HepG2 (cell line): ENCODE results near the gene ANAPC2. TPM values are rescaled to one million over a fixed set of nuclear protein-coding genes. Genes with fewer than 3 reads are reported as not detected.

Experiments
- ATF7 ChIP-seq, 2 experiments: fragments of 450-650 bp in 1 of 2; sonication (generic) in 1 of 2; formaldehyde crosslinking in 1 of 2; IDR thresholded peaks; 2 replicates each; pipeline versions ENCODE4 v1.4.0 to v1.6.1; 2016 to 2020; ENCODE audit warnings: antibody characterized with exemption in 1 of 2, mild to moderate bottlenecking in 1 of 2, missing genetic modification reagents in 1 of 2
- FOXK2 ChIP-seq: fragments of 450-650 bp; IDR thresholded peaks from 2 replicates; pipeline ENCODE4 v1.6.1; 2016
- HOXA5 ChIP-seq: sonication (generic); formaldehyde crosslinking; IDR thresholded peaks from 2 replicates; pipeline ENCODE4 v1.4.0; 2020; ENCODE audit warnings: missing genetic modification reagents
- NCOA1 ChIP-seq: sonication (generic); formaldehyde crosslinking; IDR thresholded peaks from 2 replicates; pipeline ENCODE4 v1.9.0; 2021; ENCODE audit warnings: missing genetic modification reagents
- PHF8 ChIP-seq: sonication (generic); formaldehyde crosslinking; IDR thresholded peaks from 2 replicates; pipeline ENCODE4 v1.5.0; 2020; ENCODE audit warnings: missing genetic modification reagents
- STAG1 ChIP-seq: sonication (generic); formaldehyde crosslinking; IDR thresholded peaks from 2 replicates; pipeline ENCODE4 v1.4.0; 2020; ENCODE audit warnings: missing genetic modification reagents
- TBX2 ChIP-seq: sonication (generic); formaldehyde crosslinking; IDR thresholded peaks from 2 replicates; pipeline ENCODE4 v1.5.0; 2020; ENCODE audit warnings: missing genetic modification reagents, mild to moderate bottlenecking, borderline replicate concordance
- ZNF292 ChIP-seq: sonication (generic); formaldehyde crosslinking; IDR thresholded peaks from 2 replicates; pipeline ENCODE4 v1.8.1; 2022; ENCODE audit warnings: mild to moderate bottlenecking, low read depth, missing genetic modification reagents, borderline replicate concordance
- ZNF354B ChIP-seq: sonication (generic); formaldehyde crosslinking; IDR thresholded peaks from 2 replicates; pipeline ENCODE4 v1.8.0; 2022; ENCODE audit warnings: mild to moderate bottlenecking, missing genetic modification reagents
- ZNF451 ChIP-seq: sonication (generic); formaldehyde crosslinking; IDR thresholded peaks from 2 replicates; pipeline ENCODE4 v1.5.0; 2020; ENCODE audit warnings: mild to moderate bottlenecking, missing genetic modification reagents
- ZNF546 ChIP-seq: sonication (generic); formaldehyde crosslinking; conservative IDR thresholded peaks from 2 replicates; pipeline ENCODE4 v1.8.1; 2023; ENCODE audit warnings: mild to moderate bottlenecking, missing genetic modification reagents
- ZNF777 ChIP-seq: sonication (generic); formaldehyde crosslinking; IDR thresholded peaks from 2 replicates; pipeline ENCODE4 v1.4.0; 2020; ENCODE audit warnings: missing genetic modification reagents
- ZNF782 ChIP-seq: sonication (generic); formaldehyde crosslinking; IDR thresholded peaks from 2 replicates; pipeline ENCODE4 v1.4.0; 2020; ENCODE audit warnings: missing genetic modification reagents, mild to moderate bottlenecking, borderline replicate concordance
- ZNF792 ChIP-seq: IDR thresholded peaks from 2 replicates; pipeline ENCODE4 v1.6.1; 2016
- ZNF891 ChIP-seq: sonication (generic); formaldehyde crosslinking; IDR thresholded peaks from 2 replicates; pipeline ENCODE4 v1.5.0; 2020; ENCODE audit warnings: mild to moderate bottlenecking, missing genetic modification reagents
- ZSCAN12 ChIP-seq: sonication (generic); formaldehyde crosslinking; IDR thresholded peaks from 2 replicates; pipeline ENCODE4 v1.9.0; 2021; ENCODE audit warnings: mild to moderate bottlenecking, missing genetic modification reagents
- polyA plus RNA-seq, 8 experiments: library from polyadenylated mRNA; depleted of rRNA in 3 of 8; stranded (reverse) in 7 of 8; unstranded in 1 of 8; fragments of >200 nt; fragmentation: Illumina TruSeq in 4 of 8; extraction: Trizol in 4 of 8; gene quantifications; 2 replicates each; pipeline versions ENCODE4 v1.2.1 to v1.2.3, GENCODE V29; 2011 to 2016; ENCODE audit warnings: low read depth in 4 of 8, missing spikeins in 1 of 8, mixed read lengths in 1 of 8; ENCODE audit not compliant: insufficient read depth in 1 of 8
- total RNA-seq, 5 experiments: library from RNA; depleted of rRNA; stranded (reverse); fragments of >200 nt; fragmentation: Illumina TruSeq; extraction: Trizol; gene quantifications; 2 replicates each; pipeline ENCODE4 v1.2.3, GENCODE V29; 2016; ENCODE audit warnings: low read depth in 1 of 5
- TF ChIP-seq, protein P1 (sequence below): sonication (generic); formaldehyde crosslinking; conservative IDR thresholded peaks from 2 replicates; pipeline ENCODE4 v1.8.1; 2023; ENCODE audit warnings: missing genetic modification reagents
- TF ChIP-seq, protein P2 (sequence below): sonication (generic); formaldehyde crosslinking; IDR thresholded peaks from 2 replicates; pipeline ENCODE4 v1.4.0; 2020; ENCODE audit warnings: missing genetic modification reagents, mild to moderate bottlenecking, borderline replicate concordance
- TF ChIP-seq, protein P3 (sequence below), 2 experiments: fragments of 450-650 bp in 1 of 2; sonication (generic) in 1 of 2; formaldehyde crosslinking; IDR thresholded peaks; 2 replicates each; pipeline versions ENCODE4 v1.5.0 to v1.8.0; 2020 to 2022; ENCODE audit warnings: mild to moderate bottlenecking in 1 of 2, missing genetic modification reagents in 1 of 2
- TF ChIP-seq, protein P4 (sequence below): sonication (generic); formaldehyde crosslinking; IDR thresholded peaks from 2 replicates; pipeline ENCODE4 v1.4.0; 2020; ENCODE audit warnings: missing genetic modification reagents
- TF ChIP-seq, protein P5 (sequence below): sonication (generic); formaldehyde crosslinking; IDR thresholded peaks from 2 replicates; pipeline ENCODE4 v1.4.0; 2020; ENCODE audit warnings: missing genetic modification reagents

Gene ANAPC2
- total and polyA plus RNA-seq, 2 of the 13 experiments (the other 11 are each of a cell fraction or from before 2014, with no cell fraction given), result 12.3 to 15.4 TPM

DNA sequence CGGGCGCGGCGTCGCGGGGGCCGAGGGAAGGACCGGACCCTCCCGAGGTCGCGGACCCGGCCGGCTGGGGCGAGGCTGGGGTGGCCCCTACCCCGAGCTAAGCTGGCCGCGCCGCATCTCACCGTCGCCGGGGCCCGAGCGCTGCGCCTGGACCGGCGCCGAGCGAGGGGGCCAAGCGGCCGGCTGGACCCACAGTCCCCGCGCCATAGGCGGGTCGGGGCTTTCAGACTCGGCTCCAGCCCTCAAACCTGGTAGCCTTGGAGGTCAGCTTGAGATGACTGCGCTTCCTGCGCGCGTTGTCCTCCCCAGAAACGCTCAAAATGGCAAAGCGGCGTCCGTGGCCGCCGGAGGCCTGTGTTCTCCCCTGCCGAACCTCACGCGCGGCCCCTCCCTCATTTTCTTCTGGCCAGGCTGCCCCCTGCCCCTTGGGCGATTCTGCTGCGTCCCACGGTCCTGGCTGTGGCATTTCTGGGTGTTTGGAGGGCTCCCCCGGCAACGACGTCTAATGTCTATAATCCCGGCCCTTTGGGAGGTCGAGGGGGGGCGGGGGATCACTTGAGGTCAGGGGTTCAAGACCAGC, 58.1 kb downstream of the ANAPC2 start (continued):
- TF ChIP-seq, protein P1, sequence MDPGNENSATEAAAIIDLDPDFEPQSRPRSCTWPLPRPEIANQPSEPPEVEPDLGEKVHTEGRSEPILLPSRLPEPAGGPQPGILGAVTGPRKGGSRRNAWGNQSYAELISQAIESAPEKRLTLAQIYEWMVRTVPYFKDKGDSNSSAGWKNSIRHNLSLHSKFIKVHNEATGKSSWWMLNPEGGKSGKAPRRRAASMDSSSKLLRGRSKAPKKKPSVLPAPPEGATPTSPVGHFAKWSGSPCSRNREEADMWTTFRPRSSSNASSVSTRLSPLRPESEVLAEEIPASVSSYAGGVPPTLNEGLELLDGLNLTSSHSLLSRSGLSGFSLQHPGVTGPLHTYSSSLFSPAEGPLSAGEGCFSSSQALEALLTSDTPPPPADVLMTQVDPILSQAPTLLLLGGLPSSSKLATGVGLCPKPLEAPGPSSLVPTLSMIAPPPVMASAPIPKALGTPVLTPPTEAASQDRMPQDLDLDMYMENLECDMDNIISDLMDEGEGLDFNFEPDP (CRISPR knock-in tag), result no peak
- TF ChIP-seq ZNF792 (CRISPR knock-in tag) (no peak), ATF7 (IDR thresholded peaks at IDR 0.05) (no peak), ATF7 (CRISPR knock-in tag; IDR thresholded peaks at IDR 0.05) (0 out of 2 replicates have a peak, but pooled peaks have one; percentile 2), NCOA1 (0 out of 2 replicates have a peak, but pooled peaks have one; percentile 51), ZNF891 (CRISPR knock-in tag) (no peak), FOXK2 (no peak), HOXA5 (CRISPR knock-in tag) (no peak), ZSCAN12 (CRISPR knock-in tag) (no peak), ZNF451 (CRISPR knock-in tag) (no peak), TBX2 (CRISPR knock-in tag) (no peak), PHF8 (CRISPR knock-in tag) (no peak), ZNF354B (CRISPR knock-in tag) (no peak), ZNF292 (CRISPR knock-in tag) (no peak), ZNF777 (CRISPR knock-in tag) (peak; percentile 46; the same call in 1 of the 2 replicates), ZNF546 (CRISPR knock-in tag) (no peak), ZNF782 (no peak), STAG1 (CRISPR knock-in tag) (no peak)
- TF ChIP-seq, protein P2, sequence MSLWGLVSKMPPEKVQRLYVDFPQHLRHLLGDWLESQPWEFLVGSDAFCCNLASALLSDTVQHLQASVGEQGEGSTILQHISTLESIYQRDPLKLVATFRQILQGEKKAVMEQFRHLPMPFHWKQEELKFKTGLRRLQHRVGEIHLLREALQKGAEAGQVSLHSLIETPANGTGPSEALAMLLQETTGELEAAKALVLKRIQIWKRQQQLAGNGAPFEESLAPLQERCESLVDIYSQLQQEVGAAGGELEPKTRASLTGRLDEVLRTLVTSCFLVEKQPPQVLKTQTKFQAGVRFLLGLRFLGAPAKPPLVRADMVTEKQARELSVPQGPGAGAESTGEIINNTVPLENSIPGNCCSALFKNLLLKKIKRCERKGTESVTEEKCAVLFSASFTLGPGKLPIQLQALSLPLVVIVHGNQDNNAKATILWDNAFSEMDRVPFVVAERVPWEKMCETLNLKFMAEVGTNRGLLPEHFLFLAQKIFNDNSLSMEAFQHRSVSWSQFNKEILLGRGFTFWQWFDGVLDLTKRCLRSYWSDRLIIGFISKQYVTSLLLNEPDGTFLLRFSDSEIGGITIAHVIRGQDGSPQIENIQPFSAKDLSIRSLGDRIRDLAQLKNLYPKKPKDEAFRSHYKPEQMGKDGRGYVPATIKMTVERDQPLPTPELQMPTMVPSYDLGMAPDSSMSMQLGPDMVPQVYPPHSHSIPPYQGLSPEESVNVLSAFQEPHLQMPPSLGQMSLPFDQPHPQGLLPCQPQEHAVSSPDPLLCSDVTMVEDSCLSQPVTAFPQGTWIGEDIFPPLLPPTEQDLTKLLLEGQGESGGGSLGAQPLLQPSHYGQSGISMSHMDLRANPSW (CRISPR knock-in tag), result no peak
- TF ChIP-seq, protein P3, sequence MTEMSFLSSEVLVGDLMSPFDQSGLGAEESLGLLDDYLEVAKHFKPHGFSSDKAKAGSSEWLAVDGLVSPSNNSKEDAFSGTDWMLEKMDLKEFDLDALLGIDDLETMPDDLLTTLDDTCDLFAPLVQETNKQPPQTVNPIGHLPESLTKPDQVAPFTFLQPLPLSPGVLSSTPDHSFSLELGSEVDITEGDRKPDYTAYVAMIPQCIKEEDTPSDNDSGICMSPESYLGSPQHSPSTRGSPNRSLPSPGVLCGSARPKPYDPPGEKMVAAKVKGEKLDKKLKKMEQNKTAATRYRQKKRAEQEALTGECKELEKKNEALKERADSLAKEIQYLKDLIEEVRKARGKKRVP (CRISPR knock-in tag; IDR thresholded peaks at IDR 0.05), result no peak
- TF ChIP-seq, protein P4, sequence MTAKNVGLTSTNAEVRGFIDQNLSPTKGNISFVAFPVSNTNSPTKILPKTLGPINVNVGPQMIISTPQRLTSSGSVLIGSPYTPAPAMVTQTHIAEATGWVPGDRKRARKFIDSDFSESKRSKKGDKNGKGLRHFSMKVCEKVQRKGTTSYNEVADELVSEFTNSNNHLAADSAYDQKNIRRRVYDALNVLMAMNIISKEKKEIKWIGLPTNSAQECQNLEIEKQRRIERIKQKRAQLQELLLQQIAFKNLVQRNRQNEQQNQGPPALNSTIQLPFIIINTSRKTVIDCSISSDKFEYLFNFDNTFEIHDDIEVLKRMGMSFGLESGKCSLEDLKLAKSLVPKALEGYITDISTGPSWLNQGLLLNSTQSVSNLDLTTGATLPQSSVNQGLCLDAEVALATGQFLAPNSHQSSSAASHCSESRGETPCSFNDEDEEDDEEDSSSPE (CRISPR knock-in tag), result no peak
- TF ChIP-seq, protein P5, sequence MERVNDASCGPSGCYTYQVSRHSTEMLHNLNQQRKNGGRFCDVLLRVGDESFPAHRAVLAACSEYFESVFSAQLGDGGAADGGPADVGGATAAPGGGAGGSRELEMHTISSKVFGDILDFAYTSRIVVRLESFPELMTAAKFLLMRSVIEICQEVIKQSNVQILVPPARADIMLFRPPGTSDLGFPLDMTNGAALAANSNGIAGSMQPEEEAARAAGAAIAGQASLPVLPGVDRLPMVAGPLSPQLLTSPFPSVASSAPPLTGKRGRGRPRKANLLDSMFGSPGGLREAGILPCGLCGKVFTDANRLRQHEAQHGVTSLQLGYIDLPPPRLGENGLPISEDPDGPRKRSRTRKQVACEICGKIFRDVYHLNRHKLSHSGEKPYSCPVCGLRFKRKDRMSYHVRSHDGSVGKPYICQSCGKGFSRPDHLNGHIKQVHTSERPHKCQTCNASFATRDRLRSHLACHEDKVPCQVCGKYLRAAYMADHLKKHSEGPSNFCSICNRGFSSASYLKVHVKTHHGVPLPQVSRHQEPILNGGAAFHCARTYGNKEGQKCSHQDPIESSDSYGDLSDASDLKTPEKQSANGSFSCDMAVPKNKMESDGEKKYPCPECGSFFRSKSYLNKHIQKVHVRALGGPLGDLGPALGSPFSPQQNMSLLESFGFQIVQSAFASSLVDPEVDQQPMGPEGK, result 0 out of 2 replicates have a peak, but pooled peaks have one; percentile 9
